Thyroid gland (tissue), 4 donors: ENCODE data around the gene CPLANE2.

ENCODE experiments used
- POLR2A ChIP-seq, 2 donors: fragments of 450-650 bp; IDR thresholded peaks; one replicate each; pipeline ENCODE4 v1.6.1; 2017; ENCODE audit warnings: antibody characterized with exemption in 2 of 2, mild to moderate bottlenecking in 2 of 2, moderate library complexity in 1 of 2
- TF ChIP-seq, protein P1 (sequence below), 6 experiments: fragments of 200-600 bp in 3 of 6; fragments of 450-650 bp in 3 of 6; sonication (generic) in 3 of 6; IDR thresholded peaks; one replicate each; pipeline ENCODE4 v1.5.1; 2016 to 2019; ENCODE audit warnings: antibody characterized with exemption in 6 of 6, mild to moderate bottlenecking in 2 of 6, inconsistent platforms in 1 of 6, moderate library complexity in 1 of 6

DNA sequence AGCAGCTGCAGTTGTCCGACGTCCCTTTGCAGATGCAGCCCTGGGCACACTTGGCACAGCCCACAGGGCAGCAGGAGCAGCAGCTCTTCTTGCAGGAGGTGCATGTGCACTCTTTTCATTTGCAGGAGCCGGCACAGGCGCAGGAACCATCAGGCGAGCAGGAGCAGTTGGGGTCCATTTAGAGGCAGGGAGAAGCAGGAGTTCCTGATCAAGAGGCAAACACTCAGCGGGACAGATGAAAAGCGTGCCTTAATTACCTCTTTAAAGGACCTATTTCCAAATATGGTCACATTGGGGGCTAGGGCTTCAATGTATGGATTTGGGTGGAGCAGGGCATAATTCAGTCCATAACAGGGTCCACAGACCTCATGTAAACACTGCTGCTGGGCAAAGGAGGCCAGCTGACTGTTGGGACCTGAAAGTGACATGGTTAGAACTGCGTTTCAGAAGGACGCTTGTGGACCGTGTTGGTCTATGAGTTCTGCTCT is 4.3 kb upstream of the CPLANE2 start:
- TF ChIP-seq, protein P1, sequence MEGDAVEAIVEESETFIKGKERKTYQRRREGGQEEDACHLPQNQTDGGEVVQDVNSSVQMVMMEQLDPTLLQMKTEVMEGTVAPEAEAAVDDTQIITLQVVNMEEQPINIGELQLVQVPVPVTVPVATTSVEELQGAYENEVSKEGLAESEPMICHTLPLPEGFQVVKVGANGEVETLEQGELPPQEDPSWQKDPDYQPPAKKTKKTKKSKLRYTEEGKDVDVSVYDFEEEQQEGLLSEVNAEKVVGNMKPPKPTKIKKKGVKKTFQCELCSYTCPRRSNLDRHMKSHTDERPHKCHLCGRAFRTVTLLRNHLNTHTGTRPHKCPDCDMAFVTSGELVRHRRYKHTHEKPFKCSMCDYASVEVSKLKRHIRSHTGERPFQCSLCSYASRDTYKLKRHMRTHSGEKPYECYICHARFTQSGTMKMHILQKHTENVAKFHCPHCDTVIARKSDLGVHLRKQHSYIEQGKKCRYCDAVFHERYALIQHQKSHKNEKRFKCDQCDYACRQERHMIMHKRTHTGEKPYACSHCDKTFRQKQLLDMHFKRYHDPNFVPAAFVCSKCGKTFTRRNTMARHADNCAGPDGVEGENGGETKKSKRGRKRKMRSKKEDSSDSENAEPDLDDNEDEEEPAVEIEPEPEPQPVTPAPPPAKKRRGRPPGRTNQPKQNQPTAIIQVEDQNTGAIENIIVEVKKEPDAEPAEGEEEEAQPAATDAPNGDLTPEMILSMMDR (IDR thresholded peaks at IDR 0.05), result no peak
- TF ChIP-seq POLR2A (IDR thresholded peaks at IDR 0.05), result no peak
